PC-3 (cell line): ENCODE data around the gene FGFRL1. TPM values are rescaled to one million over a fixed set of nuclear protein-coding genes. Genes with fewer than 3 reads are reported as not detected.

ENCODE experiments used
- ATAC-seq: fragments of 200-7000 bp; cut with Tn5 transposase; 2 replicates; pipeline ENCODE4 v1.9.1; 2020; ENCODE audit warnings: mild to moderate bottlenecking, moderate library complexity
- BruUV-seq: library from RNA; stranded (reverse); fragments of 400-500 nt; replicated peaks from 2 replicates; lab custom pipeline; 2021; lab: Mats Ljungman, UMichigan
- CTCF ChIA-PET: fragments of 300-600 bp; sonication (Branson Sonifier 250); formaldehyde crosslinking; loops from one replicate; lab custom pipeline; 2022; ENCODE audit warnings: antibody characterized with exemption; lab: Charles Lee
- POLR2A ChIA-PET: fragments of 300-600 bp; sonication (Branson Sonifier 250); formaldehyde crosslinking; loops from one replicate; lab custom pipeline; 2022; ENCODE audit warnings: antibody characterized with exemption; ENCODE audit not compliant: unreplicated experiment; lab: Charles Lee
- DNase-seq: peaks from one replicate; pipeline ENCODE4 v3.0.0-alpha.2; 2015
- H2AFZ ChIP-seq: fragments of 300-600 bp; sonication (generic); 2 replicates; pipeline ENCODE4 v1.6.0; 2016; ENCODE audit warnings: antibody characterized with exemption, low read length
- H3F3A ChIP-seq: fragments of 300-600 bp; sonication (generic); one replicate; pipeline ENCODE4 v1.6.0; 2017; ENCODE audit warnings: antibody characterized with exemption, low read length, control low read depth, mild to moderate bottlenecking; ENCODE audit not compliant: unreplicated experiment
- H3K27ac ChIP-seq: fragments of 300-600 bp; sonication (generic); 2 replicates; pipeline ENCODE4 v1.5.1; 2016; ENCODE audit warnings: mild to moderate bottlenecking, low read length
- H3K27me3 ChIP-seq: fragments of 300-600 bp; sonication (generic); 2 replicates; pipeline ENCODE4 v1.6.1; 2016; ENCODE audit warnings: low read length, mixed read lengths
- H3K36me3 ChIP-seq: fragments of 300-600 bp; sonication (generic); 2 replicates; pipeline ENCODE4 v1.6.1; 2016; ENCODE audit warnings: low read depth, mixed run types, low read length, mixed read lengths
- H3K4me1 ChIP-seq: fragments of 300-600 bp; sonication (generic); 2 replicates; pipeline ENCODE4 v1.5.1; 2016; ENCODE audit warnings: low read length; ENCODE audit not compliant: insufficient read depth
- H3K4me2 ChIP-seq: fragments of 300-600 bp; sonication (generic); 2 replicates; pipeline ENCODE4 v1.6.0; 2016; ENCODE audit warnings: low read length
- H3K4me3 ChIP-seq: fragments of 300-600 bp; sonication (generic); 2 replicates; pipeline ENCODE4 v1.5.1; 2016; ENCODE audit warnings: mild to moderate bottlenecking, low read length, mixed read lengths
- H3K79me2 ChIP-seq: fragments of 300-600 bp; sonication (generic); 2 replicates; pipeline ENCODE4 v1.6.1; 2017; ENCODE audit warnings: low read length, mixed read lengths
- H3K9ac ChIP-seq: fragments of 300-600 bp; sonication (generic); 2 replicates; pipeline ENCODE4 v1.6.0; 2016; ENCODE audit warnings: mild to moderate bottlenecking, low read length
- H3K9me2 ChIP-seq: fragments of 300-600 bp; sonication (generic); replicated peaks from 2 replicates; pipeline ENCODE4 v1.6.1; 2016; ENCODE audit warnings: mixed run types, low read length, mixed read lengths
- H3K9me3 ChIP-seq: fragments of 300-600 bp; sonication (generic); 2 replicates; pipeline ENCODE4 v1.6.1; 2016; ENCODE audit warnings: low read length, mixed read lengths
- H4K20me1 ChIP-seq: fragments of 300-600 bp; sonication (generic); 2 replicates; pipeline ENCODE4 v1.6.1; 2016; ENCODE audit warnings: low read length, mixed read lengths
- CTCF ChIP-seq: fragments of 300-600 bp; sonication (generic); conservative IDR thresholded peaks from 2 replicates; pipeline ENCODE4 v1.5.1; 2017; ENCODE audit warnings: antibody characterized with exemption, low read depth, mild to moderate bottlenecking, low read length
- EZH2 ChIP-seq: fragments of 300-600 bp; sonication (generic); IDR thresholded peaks from one replicate; pipeline ENCODE4 v1.6.1; 2017; ENCODE audit warnings: antibody characterized with exemption, mild to moderate bottlenecking, low read length; ENCODE audit not compliant: unreplicated experiment
- EZH2phosphoT487 ChIP-seq: fragments of 300-600 bp; sonication (generic); IDR thresholded peaks from 2 replicates; pipeline ENCODE4 v1.6.1; 2018; ENCODE audit warnings: mild to moderate bottlenecking, antibody characterized with exemption, low read length, borderline replicate concordance
- intact Hi-C: fragments of 100-400 bp; cut with micrococcal nuclease; formaldehyde crosslinking; loops from 2 replicates; pipeline ENCODE4 v1.9.0; 2023
- total RNA-seq: library from RNA; depleted of rRNA; stranded (reverse); fragments of >200 nt; gene quantifications from 2 replicates; pipeline ENCODE4 v1.2.3, GENCODE V29; 2014

FGFRL1 gene
- total RNA-seq, 1 experiment from 2014 or later: 31.2 TPM

GRCh38 chr4:966266-967112 is 44.9 kb upstream of the FGFRL1 start:
- Histone ChIP-seq H3K9me2 (no peaks in the 10 kb centered on the region), H4K20me1 (no peaks in the 10 kb centered on the region; the same call in 1 of the 2 replicates), H3K9ac (no peak overlapping the region), H3K36me3 (no peaks in the 10 kb centered on the region), H3K27me3 (no peaks in the 10 kb centered on the region), H3K27ac (no peak overlapping the region), H3K9me3 (no peaks in the 10 kb centered on the region), H2AFZ (no peak overlapping the region), H3F3A (no peaks in the 10 kb centered on the region), H3K4me1 (peaks cover 8% of the 10 kb centered on the region), H3K4me3 (no peak overlapping the region), H3K79me2 (no peaks in the 10 kb centered on the region), H3K4me2 (no peak overlapping the region)
- ChIA-PET POLR2A (no interaction called here), CTCF (no interaction called here)
- TF ChIP-seq EZH2: no peak
- no peak for TF ChIP-seq EZH2phosphoT487
- TF ChIP-seq CTCF: no peak
- BruUV-seq: no TSS peak
- DNase-seq (no peak), ATAC-seq (no peak)
- intact Hi-C loops: no loop called here

- ChIA-PET POLR2A (no interaction called here), CTCF (no interaction called here)
- Histone ChIP-seq H3K4me3 (no peak overlapping the region), H3F3A (no peaks in the 10 kb centered on the region), H3K79me2 (peaks cover 7% of the 10 kb centered on the region; the same call in 1 of the 2 replicates), H3K36me3 (no peaks in the 10 kb centered on the region), H3K9ac (no peak overlapping the region), H3K9me3 (no peaks in the 10 kb centered on the region), H3K4me1 (peaks cover 17% of the 10 kb centered on the region), H4K20me1 (no peaks in the 10 kb centered on the region; the same call in 1 of the 2 replicates), H3K9me2 (no peaks in the 10 kb centered on the region), H3K4me2 (no peak overlapping the region), H2AFZ (no peak overlapping the region), H3K27ac (no peak overlapping the region), H3K27me3 (no peaks in the 10 kb centered on the region)
- TF ChIP-seq EZH2 (no peak), EZH2phosphoT487 (no peak), CTCF (no peak)
- no TSS peak for BruUV-seq
- ATAC-seq (no peak), DNase-seq (no peak)
- intact Hi-C loops: no loop called here
These were observed 44.0 kb upstream of the FGFRL1 start for GRCh38 chr4:967113-968104.
